Measurements from ENCODE around the gene SNCB. TPM values are rescaled to one million over a fixed set of nuclear protein-coding genes. Genes with fewer than 3 reads are reported as not detected.

Gene SNCB
- total and polyA plus RNA-seq, 2 of the 13 experiments (the other 11 are each of a cell fraction or from before 2014, with no cell fraction given): not detected

DNA sequence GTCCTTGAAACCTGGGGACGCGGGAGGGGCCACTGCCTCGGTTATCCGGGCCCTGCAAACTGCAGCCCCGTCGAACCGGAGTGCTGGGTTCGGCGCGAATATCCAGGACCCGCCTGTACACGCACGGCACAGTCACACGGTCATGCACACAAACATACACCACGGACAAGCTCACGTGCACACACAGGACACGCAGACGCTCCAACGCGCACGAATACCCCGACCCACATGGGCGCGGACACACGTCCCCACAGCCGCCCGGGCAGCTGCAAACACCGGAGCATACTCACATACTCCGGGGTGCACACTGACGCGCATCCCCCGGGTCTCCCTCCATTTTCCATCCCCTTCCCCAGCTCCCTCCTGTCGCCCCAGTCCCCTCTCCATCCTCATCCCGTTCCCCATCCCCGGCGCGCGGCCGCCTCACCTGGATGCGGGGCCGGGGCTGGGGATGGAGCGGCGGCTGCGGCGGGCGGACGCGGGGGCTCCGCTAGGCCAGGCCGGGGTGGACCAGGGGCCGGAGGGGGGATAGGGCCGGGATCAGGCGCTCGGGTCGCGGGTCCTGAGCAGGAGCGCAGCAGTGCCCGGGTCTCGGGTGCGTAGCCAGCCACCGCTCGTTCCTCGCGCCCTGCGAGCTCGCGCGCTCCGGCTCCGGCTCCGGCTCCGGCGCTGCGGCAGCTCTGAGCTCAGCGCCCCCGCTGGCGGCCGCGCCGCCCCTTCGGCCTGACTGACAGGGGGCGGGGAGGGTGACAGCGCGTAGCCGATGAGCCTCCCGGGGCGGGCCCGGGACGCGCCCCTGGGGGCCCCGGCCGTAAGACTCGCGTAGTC is at the start of gene SNCB, which contains the start of gene EIF4E1B (continued):
- peak; percentile 16; the same call in 1 of the 2 replicates for TF ChIP-seq GABPB1 (CRISPR knock-in tag; IDR thresholded peaks at IDR 0.05)
- no peak for TF ChIP-seq HMG20B (CRISPR knock-in tag; conservative IDR thresholded peaks at IDR 0.05)
- TF ChIP-seq, protein P1, sequence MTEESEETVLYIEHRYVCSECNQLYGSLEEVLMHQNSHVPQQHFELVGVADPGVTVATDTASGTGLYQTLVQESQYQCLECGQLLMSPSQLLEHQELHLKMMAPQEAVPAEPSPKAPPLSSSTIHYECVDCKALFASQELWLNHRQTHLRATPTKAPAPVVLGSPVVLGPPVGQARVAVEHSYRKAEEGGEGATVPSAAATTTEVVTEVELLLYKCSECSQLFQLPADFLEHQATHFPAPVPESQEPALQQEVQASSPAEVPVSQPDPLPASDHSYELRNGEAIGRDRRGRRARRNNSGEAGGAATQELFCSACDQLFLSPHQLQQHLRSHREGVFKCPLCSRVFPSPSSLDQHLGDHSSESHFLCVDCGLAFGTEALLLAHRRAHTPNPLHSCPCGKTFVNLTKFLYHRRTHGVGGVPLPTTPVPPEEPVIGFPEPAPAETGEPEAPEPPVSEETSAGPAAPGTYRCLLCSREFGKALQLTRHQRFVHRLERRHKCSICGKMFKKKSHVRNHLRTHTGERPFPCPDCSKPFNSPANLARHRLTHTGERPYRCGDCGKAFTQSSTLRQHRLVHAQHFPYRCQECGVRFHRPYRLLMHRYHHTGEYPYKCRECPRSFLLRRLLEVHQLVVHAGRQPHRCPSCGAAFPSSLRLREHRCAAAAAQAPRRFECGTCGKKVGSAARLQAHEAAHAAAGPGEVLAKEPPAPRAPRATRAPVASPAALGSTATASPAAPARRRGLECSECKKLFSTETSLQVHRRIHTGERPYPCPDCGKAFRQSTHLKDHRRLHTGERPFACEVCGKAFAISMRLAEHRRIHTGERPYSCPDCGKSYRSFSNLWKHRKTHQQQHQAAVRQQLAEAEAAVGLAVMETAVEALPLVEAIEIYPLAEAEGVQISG (CRISPR knock-in tag; IDR thresholded peaks at IDR 0.05): peak; percentile 20; the same call in 1 of the 2 replicates
- TF ChIP-seq ZNF446 (CRISPR knock-in tag; IDR thresholded peaks at IDR 0.05): no peak
- TF ChIP-seq ZNF775 (CRISPR knock-in tag; IDR thresholded peaks at IDR 0.05; ENCODE audit: borderline replicate concordance): no peak
- TF ChIP-seq ZFX (CRISPR knock-in tag; IDR thresholded peaks at IDR 0.05; ENCODE audit: low read depth): peak; percentile 21; the same call in 1 of the 2 replicates
- TF ChIP-seq ZNF138 (CRISPR knock-in tag; IDR thresholded peaks at IDR 0.05; ENCODE audit: low read depth): no peak
- TF ChIP-seq, protein P2, sequence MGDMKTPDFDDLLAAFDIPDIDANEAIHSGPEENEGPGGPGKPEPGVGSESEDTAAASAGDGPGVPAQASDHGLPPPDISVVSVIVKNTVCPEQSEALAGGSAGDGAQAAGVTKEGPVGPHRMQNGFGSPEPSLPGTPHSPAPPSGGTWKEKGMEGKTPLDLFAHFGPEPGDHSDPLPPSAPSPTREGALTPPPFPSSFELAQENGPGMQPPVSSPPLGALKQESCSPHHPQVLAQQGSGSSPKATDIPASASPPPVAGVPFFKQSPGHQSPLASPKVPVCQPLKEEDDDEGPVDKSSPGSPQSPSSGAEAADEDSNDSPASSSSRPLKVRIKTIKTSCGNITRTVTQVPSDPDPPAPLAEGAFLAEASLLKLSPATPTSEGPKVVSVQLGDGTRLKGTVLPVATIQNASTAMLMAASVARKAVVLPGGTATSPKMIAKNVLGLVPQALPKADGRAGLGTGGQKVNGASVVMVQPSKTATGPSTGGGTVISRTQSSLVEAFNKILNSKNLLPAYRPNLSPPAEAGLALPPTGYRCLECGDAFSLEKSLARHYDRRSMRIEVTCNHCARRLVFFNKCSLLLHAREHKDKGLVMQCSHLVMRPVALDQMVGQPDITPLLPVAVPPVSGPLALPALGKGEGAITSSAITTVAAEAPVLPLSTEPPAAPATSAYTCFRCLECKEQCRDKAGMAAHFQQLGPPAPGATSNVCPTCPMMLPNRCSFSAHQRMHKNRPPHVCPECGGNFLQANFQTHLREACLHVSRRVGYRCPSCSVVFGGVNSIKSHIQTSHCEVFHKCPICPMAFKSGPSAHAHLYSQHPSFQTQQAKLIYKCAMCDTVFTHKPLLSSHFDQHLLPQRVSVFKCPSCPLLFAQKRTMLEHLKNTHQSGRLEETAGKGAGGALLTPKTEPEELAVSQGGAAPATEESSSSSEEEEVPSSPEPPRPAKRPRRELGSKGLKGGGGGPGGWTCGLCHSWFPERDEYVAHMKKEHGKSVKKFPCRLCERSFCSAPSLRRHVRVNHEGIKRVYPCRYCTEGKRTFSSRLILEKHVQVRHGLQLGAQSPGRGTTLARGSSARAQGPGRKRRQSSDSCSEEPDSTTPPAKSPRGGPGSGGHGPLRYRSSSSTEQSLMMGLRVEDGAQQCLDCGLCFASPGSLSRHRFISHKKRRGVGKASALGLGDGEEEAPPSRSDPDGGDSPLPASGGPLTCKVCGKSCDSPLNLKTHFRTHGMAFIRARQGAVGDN (CRISPR knock-in tag; IDR thresholded peaks at IDR 0.05): peak; percentile 54
- no peak for TF ChIP-seq STAT5B (CRISPR knock-in tag; IDR thresholded peaks at IDR 0.05)
- no peak for TF ChIP-seq FOXA1 (IDR thresholded peaks at IDR 0.05)
- TF ChIP-seq FOXA1 (CRISPR knock-in tag; IDR thresholded peaks at IDR 0.05): no peak
- TF ChIP-seq, protein P3, sequence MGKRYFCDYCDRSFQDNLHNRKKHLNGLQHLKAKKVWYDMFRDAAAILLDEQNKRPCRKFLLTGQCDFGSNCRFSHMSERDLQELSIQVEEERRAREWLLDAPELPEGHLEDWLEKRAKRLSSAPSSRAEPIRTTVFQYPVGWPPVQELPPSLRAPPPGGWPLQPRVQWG (CRISPR knock-in tag; IDR thresholded peaks at IDR 0.05; ENCODE audit: borderline replicate concordance, low read depth): no peak
- no peak for TF ChIP-seq ZNF782 (CRISPR knock-in tag; IDR thresholded peaks at IDR 0.05; ENCODE audit: borderline replicate concordance)
- TF ChIP-seq ZNF615 (CRISPR knock-in tag; IDR thresholded peaks at IDR 0.05; ENCODE audit: borderline replicate concordance): no peak
- 0 out of 2 replicates have a peak, but pooled peaks have one; percentile 35 for TF ChIP-seq SP5 (CRISPR knock-in tag; IDR thresholded peaks at IDR 0.05; ENCODE audit: borderline replicate concordance, low read depth)
- TF ChIP-seq, protein P4, sequence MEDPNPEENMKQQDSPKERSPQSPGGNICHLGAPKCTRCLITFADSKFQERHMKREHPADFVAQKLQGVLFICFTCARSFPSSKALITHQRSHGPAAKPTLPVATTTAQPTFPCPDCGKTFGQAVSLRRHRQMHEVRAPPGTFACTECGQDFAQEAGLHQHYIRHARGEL (CRISPR knock-in tag; IDR thresholded peaks at IDR 0.05): no peak
- no peak for TF ChIP-seq KDM6A (CRISPR knock-in tag; IDR thresholded peaks at IDR 0.05; ENCODE audit: low read depth)
- TF ChIP-seq FOXK1 (CRISPR knock-in tag; IDR thresholded peaks at IDR 0.05; ENCODE audit: borderline replicate concordance, low read depth): no peak
- TF ChIP-seq, protein P5, sequence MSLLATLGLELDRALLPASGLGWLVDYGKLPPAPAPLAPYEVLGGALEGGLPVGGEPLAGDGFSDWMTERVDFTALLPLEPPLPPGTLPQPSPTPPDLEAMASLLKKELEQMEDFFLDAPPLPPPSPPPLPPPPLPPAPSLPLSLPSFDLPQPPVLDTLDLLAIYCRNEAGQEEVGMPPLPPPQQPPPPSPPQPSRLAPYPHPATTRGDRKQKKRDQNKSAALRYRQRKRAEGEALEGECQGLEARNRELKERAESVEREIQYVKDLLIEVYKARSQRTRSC (CRISPR knock-in tag; IDR thresholded peaks at IDR 0.05; ENCODE audit: low read depth): no peak
- TF ChIP-seq TCF12 (IDR thresholded peaks at IDR 0.05): no peak
- no peak for TF ChIP-seq TCF12 (CRISPR knock-in tag; IDR thresholded peaks at IDR 0.05)
- no peak for TF ChIP-seq HNRNPL (IDR thresholded peaks at IDR 0.05; ENCODE audit: low read depth, low read length)
